Measurements from ENCODE around the gene KLHDC8B. TPM values are rescaled to one million over a fixed set of nuclear protein-coding genes. Genes with fewer than 3 reads are reported as not detected.

Gene KLHDC8B
- total and polyA plus RNA-seq, 2 donors, result 9.4 to 24.4 TPM

GRCh38 chr3:49131576-49131975 lies 39.8 kb upstream of the KLHDC8B start:
- H3K4me1 ChIP-seq (ENCODE audit: control insufficient read depth in 2 of 2, insufficient read depth in 2 of 2, low read length in 2 of 2), result peaks cover 0 to 6% of the 10 kb centered on the region in 2 donors

GRCh38 chr3:49132073-49132436 lies 39.3 kb upstream of the KLHDC8B start:
- WGBS, result 96% methylated on average over 9 of the region's 9 CpGs
- H3K36me3 ChIP-seq (ENCODE audit: control insufficient read depth in 2 of 2, insufficient read depth in 2 of 2, low read length in 1 of 2), result no peaks in the 10 kb centered on the region
- peaks cover 0 to 6% of the 10 kb centered on the region in 2 donors for H3K4me1 ChIP-seq (ENCODE audit: control insufficient read depth in 2 of 2, insufficient read depth in 2 of 2, low read length in 2 of 2)
- DNase-seq (ENCODE audit: low read depth in 6 of 9, low spot score in 9 of 9), result no peak
- no peaks in the 10 kb centered on the region for H3K9me3 ChIP-seq (ENCODE audit: control insufficient read depth in 2 of 2, insufficient read depth in 1 of 2, low read length in 1 of 2)
- peak overlapping the region in 1 of 2 donors; percentile 38 for H3K4me3 ChIP-seq (ENCODE audit: low read length in 2 of 2)
- no peak overlapping the region for H3K27ac ChIP-seq (ENCODE audit: low read depth in 1 of 2, low read length in 1 of 2)
- H3K27me3 ChIP-seq (ENCODE audit: control insufficient read depth in 2 of 2, insufficient read depth in 1 of 2, low read length in 1 of 2), result peaks cover 0 to 24% of the 10 kb centered on the region in 2 donors

More at GRCh38 chr3:49131576-49131975, 39.8 kb upstream of the KLHDC8B start:
- no peak for DNase-seq (ENCODE audit: low read depth in 6 of 9, low spot score in 9 of 9)
- Histone ChIP-seq H3K27ac (ENCODE audit: low read depth in 1 of 2, low read length in 1 of 2) (no peak overlapping the region), H3K27me3 (ENCODE audit: control insufficient read depth in 2 of 2, insufficient read depth in 1 of 2, low read length in 1 of 2) (peaks cover 0 to 24% of the 10 kb centered on the region in 2 donors), H3K9me3 (ENCODE audit: control insufficient read depth in 2 of 2, insufficient read depth in 1 of 2, low read length in 1 of 2) (no peaks in the 10 kb centered on the region), H3K4me3 (ENCODE audit: low read length in 2 of 2) (no peak overlapping the region), H3K36me3 (ENCODE audit: control insufficient read depth in 2 of 2, insufficient read depth in 2 of 2, low read length in 1 of 2) (no peaks in the 10 kb centered on the region)
- over 99% methylated on average over 6 of the region's 6 CpGs for WGBS

GRCh38 chr3:49132437-49133225 lies 38.8 kb upstream of the KLHDC8B start, which contains the start of gene LAMB2:
Gene LAMB2, minus strand, starts transcription at chr3:49133050. Its CDS starts 183 bp downstream, at chr3:49132867.
- Histone ChIP-seq H3K4me3 (ENCODE audit: low read length in 2 of 2) (peak within 1 kb of the TSS; percentile 22 to 38), H3K27me3 (ENCODE audit: control insufficient read depth in 2 of 2, insufficient read depth in 1 of 2, low read length in 1 of 2) (peaks cover 0 to 24% of the 10 kb centered on the region in 2 donors), H3K27ac (ENCODE audit: low read depth in 1 of 2, low read length in 1 of 2) (peak within 1 kb of the TSS in 1 of 2 donors; percentile 32), H3K36me3 (ENCODE audit: control insufficient read depth in 2 of 2, insufficient read depth in 2 of 2, low read length in 1 of 2) (no peaks in the 10 kb centered on the region), H3K9me3 (ENCODE audit: control insufficient read depth in 2 of 2, insufficient read depth in 1 of 2, low read length in 1 of 2) (no peaks in the 10 kb centered on the region), H3K4me1 (ENCODE audit: control insufficient read depth in 2 of 2, insufficient read depth in 2 of 2, low read length in 2 of 2) (peaks cover 0 to 6% of the 10 kb centered on the region in 2 donors)
- whole genome bisulfite sequencing, result 58% methylated on average over 28 of the region's 28 CpGs
- DNase-seq (ENCODE audit: low read depth in 6 of 9, low spot score in 9 of 9), result no peak

- Histone ChIP-seq H3K9me3 (ENCODE audit: control insufficient read depth in 2 of 2, insufficient read depth in 1 of 2, low read length in 1 of 2) (no peaks in the 10 kb centered on the region), H3K36me3 (ENCODE audit: control insufficient read depth in 2 of 2, insufficient read depth in 2 of 2, low read length in 1 of 2) (no peaks in the 10 kb centered on the region), H3K4me3 (ENCODE audit: low read length in 2 of 2) (peak overlapping the region; percentile 22 to 38), H3K27me3 (ENCODE audit: control insufficient read depth in 2 of 2, insufficient read depth in 1 of 2, low read length in 1 of 2) (peaks cover 0 to 30% of the 10 kb centered on the region in 2 donors), H3K27ac (ENCODE audit: low read depth in 1 of 2, low read length in 1 of 2) (no peak overlapping the region), H3K4me1 (ENCODE audit: control insufficient read depth in 2 of 2, insufficient read depth in 2 of 2, low read length in 2 of 2) (peaks cover 0 to 6% of the 10 kb centered on the region in 2 donors)
- 16% methylated on average over 30 of the region's 30 CpGs for WGBS
- peak in 1 of 9 donors; percentile 28 for DNase-seq (ENCODE audit: low read depth in 6 of 9, low spot score in 9 of 9)
Observed at GRCh38 chr3:49133226-49133951, 38.0 kb upstream of the KLHDC8B start.

GRCh38 chr3:49134471-49135265 lies 36.7 kb upstream of the KLHDC8B start:
- Histone ChIP-seq H3K9me3 (ENCODE audit: control insufficient read depth in 2 of 2, insufficient read depth in 1 of 2, low read length in 1 of 2) (no peaks in the 10 kb centered on the region), H3K4me3 (ENCODE audit: low read length in 2 of 2) (no peak overlapping the region), H3K27ac (ENCODE audit: low read depth in 1 of 2, low read length in 1 of 2) (no peak overlapping the region), H3K27me3 (ENCODE audit: control insufficient read depth in 2 of 2, insufficient read depth in 1 of 2, low read length in 1 of 2) (peaks cover 0 to 30% of the 10 kb centered on the region in 2 donors), H3K4me1 (ENCODE audit: control insufficient read depth in 2 of 2, insufficient read depth in 2 of 2, low read length in 2 of 2) (peaks cover 0 to 6% of the 10 kb centered on the region in 2 donors), H3K36me3 (ENCODE audit: control insufficient read depth in 2 of 2, insufficient read depth in 2 of 2, low read length in 1 of 2) (no peaks in the 10 kb centered on the region)
- DNase-seq (ENCODE audit: low read depth in 6 of 9, low spot score in 9 of 9), result no peak
- WGBS, result 84% methylated on average over 3 of the region's 3 CpGs

GRCh38 chr3:49135499-49135898 lies 35.9 kb upstream of the KLHDC8B start:
- Histone ChIP-seq H3K27ac (ENCODE audit: low read depth in 1 of 2, low read length in 1 of 2) (no peak overlapping the region), H3K4me3 (ENCODE audit: low read length in 2 of 2) (no peak overlapping the region), H3K27me3 (ENCODE audit: control insufficient read depth in 2 of 2, insufficient read depth in 1 of 2, low read length in 1 of 2) (peaks cover 0 to 30% of the 10 kb centered on the region in 2 donors), H3K4me1 (ENCODE audit: control insufficient read depth in 2 of 2, insufficient read depth in 2 of 2, low read length in 2 of 2) (peaks cover 0 to 6% of the 10 kb centered on the region in 2 donors), H3K9me3 (ENCODE audit: control insufficient read depth in 2 of 2, insufficient read depth in 1 of 2, low read length in 1 of 2) (peaks cover 0 to 4% of the 10 kb centered on the region in 2 donors), H3K36me3 (ENCODE audit: control insufficient read depth in 2 of 2, insufficient read depth in 2 of 2, low read length in 1 of 2) (no peaks in the 10 kb centered on the region)
- no peak for DNase-seq (ENCODE audit: low read depth in 6 of 9, low spot score in 9 of 9)
- 97% methylated on average over 4 of the region's 4 CpGs for WGBS

- peaks cover 0 to 16% of the 10 kb centered on the region in 2 donors for H3K9me3 ChIP-seq (ENCODE audit: control insufficient read depth in 2 of 2, insufficient read depth in 1 of 2, low read length in 1 of 2)
- peaks cover 0 to 6% of the 10 kb centered on the region in 2 donors for H3K27me3 ChIP-seq (ENCODE audit: control insufficient read depth in 2 of 2, insufficient read depth in 1 of 2, low read length in 1 of 2)
- no peak overlapping the region for H3K27ac ChIP-seq (ENCODE audit: low read depth in 1 of 2, low read length in 1 of 2)
- H3K4me3 ChIP-seq (ENCODE audit: low read length in 2 of 2), result no peak overlapping the region
- no peak for DNase-seq (ENCODE audit: low read depth in 6 of 9, low spot score in 9 of 9)
- H3K36me3 ChIP-seq (ENCODE audit: control insufficient read depth in 2 of 2, insufficient read depth in 2 of 2, low read length in 1 of 2), result no peaks in the 10 kb centered on the region
- H3K4me1 ChIP-seq (ENCODE audit: control insufficient read depth in 2 of 2, insufficient read depth in 2 of 2, low read length in 2 of 2), result no peaks in the 10 kb centered on the region
- WGBS, result 81% methylated on average over 3 of the region's 3 CpGs
Observed at GRCh38 chr3:49140080-49140479, 31.3 kb upstream of the KLHDC8B start.

GRCh38 chr3:49148159-49148558 lies 23.2 kb upstream of the KLHDC8B start:
- WGBS, result 90% methylated on average over 5 of the region's 5 CpGs
- Histone ChIP-seq H3K4me3 (ENCODE audit: low read length in 2 of 2) (no peak overlapping the region), H3K27ac (ENCODE audit: low read depth in 1 of 2, low read length in 1 of 2) (no peak overlapping the region), H3K36me3 (ENCODE audit: control insufficient read depth in 2 of 2, insufficient read depth in 2 of 2, low read length in 1 of 2) (no peaks in the 10 kb centered on the region), H3K4me1 (ENCODE audit: control insufficient read depth in 2 of 2, insufficient read depth in 2 of 2, low read length in 2 of 2) (no peaks in the 10 kb centered on the region), H3K9me3 (ENCODE audit: control insufficient read depth in 2 of 2, insufficient read depth in 1 of 2, low read length in 1 of 2) (no peaks in the 10 kb centered on the region), H3K27me3 (ENCODE audit: control insufficient read depth in 2 of 2, insufficient read depth in 1 of 2, low read length in 1 of 2) (no peaks in the 10 kb centered on the region)
- no peak for DNase-seq (ENCODE audit: low read depth in 6 of 9, low spot score in 9 of 9)

All from thymus (tissue), 11 donors.